ENCODE measurements around the gene ART5.
"Not testable (repeated sequence)": the region's sequence is repeated elsewhere in the genome, so short reads cannot be mapped to it uniquely, and the experiment has no call there.

Gene ART5

DNA sequence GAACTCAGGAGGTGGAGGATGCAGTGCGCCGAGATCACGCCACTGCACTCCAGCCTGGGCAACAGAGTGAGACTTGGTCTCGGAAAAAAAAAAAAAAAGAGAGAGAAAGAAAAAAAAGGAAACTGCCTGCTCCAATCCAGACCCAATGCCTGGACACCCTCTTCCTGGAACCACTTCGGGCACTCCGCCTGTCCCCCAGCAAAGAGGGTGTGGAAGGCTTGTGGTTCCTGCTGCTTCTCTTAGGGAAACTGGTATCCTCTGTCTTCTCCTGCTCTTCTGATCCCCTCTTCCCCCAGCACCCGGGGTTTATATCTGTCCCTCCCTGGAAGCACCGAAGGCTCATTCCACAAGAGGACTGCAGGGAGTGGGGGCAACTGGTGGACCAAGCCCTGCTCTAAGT is 16.5 kb upstream of the ART5 start:
- in situ Hi-C loops (cut with MboI; ENCODE audit: low sequenced_read_pairs), result no loop called here

DNA sequence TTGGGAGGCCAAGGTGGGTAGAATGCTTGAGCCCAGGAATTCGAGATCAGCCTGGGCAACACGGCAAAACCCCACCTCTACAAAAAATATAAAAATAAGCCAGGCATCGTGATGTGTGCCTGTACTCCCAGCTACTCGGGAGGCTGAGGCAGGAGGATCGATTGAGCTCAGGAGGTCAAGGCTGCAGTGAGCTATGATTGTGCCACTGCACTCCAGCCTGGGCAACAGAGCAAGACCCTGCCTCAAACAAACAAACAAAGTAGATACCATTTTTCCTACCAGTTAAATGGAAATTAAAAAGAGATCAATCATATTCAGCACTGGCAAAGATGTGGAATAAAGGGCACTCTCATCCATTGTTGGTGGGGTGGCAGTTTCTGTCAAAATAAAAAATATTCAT is 15.5 kb upstream of the ART5 start:
- in situ Hi-C loops (cut with MboI; ENCODE audit: low sequenced_read_pairs), result not testable (repeated sequence)

GRCh38 chr11:3655547-3655946 is 13.8 kb upstream of the ART5 start:
- in situ Hi-C loops (cut with MboI; ENCODE audit: low sequenced_read_pairs), result no loop called here

- in situ Hi-C loops (cut with MboI; ENCODE audit: low sequenced_read_pairs), result not testable (repeated sequence)
These were observed 10.7 kb upstream of the ART5 start for GRCh38 chr11:3652514-3652913.

DNA sequence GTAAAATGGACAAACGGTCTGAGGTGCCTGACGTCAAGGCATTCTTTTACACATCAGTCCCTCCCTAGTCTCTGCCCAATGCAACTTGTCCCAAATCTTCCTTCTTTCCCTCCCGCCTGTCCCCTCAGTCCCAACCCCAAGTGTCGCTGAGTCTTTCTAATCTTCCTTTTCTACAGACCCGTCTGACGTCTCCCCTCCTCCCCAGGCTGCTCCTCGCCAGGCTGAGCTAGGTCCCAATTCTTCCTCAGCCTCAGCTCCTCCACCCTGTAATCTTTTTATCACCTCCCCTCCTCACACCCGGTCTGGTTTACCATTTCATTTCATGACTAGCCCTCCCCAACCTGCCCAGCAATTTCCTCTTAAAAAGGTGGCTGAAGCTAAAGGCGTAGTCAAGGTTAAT is 7.6 kb upstream of the ART5 start:
- in situ Hi-C loops (cut with MboI; ENCODE audit: low sequenced_read_pairs), result not testable (repeated sequence)

- in situ Hi-C loops (cut with MboI; ENCODE audit: low sequenced_read_pairs), result not testable (repeated sequence)
These were observed 7.1 kb upstream of the ART5 start for GRCh38 chr11:3648843-3649242.

DNA sequence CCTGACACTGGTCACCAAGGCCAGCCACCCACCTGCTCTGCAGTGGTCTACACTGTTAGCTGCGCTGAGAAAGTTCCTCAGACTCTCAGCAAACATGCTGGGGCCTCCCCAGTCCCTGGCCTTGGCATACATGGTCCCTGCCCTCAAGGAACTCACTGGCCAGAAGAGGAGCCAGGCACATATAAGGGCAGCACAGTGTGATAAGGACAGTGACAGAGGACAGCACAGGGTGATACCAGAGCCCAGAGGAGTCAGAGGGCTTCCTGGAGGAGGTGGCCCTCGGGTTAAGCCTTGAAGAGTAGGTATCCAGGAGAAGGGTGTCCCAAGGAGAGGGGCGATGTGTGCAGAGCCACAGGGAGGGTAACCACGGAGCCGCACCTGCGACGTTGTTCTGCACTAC is 3.8 kb upstream of the ART5 start:
- in situ Hi-C loops (cut with MboI; ENCODE audit: low sequenced_read_pairs), result no loop called here

- in situ Hi-C loops (cut with MboI; ENCODE audit: low sequenced_read_pairs), result no loop called here
These were observed 3.0 kb upstream of the ART5 start, which contains the start of gene ART1 for GRCh38 chr11:3644817-3645235. Gene ART1, plus strand, starts transcription at chr11:3645128. Its CDS starts 14,086 bp downstream, at chr11:3659214.

DNA sequence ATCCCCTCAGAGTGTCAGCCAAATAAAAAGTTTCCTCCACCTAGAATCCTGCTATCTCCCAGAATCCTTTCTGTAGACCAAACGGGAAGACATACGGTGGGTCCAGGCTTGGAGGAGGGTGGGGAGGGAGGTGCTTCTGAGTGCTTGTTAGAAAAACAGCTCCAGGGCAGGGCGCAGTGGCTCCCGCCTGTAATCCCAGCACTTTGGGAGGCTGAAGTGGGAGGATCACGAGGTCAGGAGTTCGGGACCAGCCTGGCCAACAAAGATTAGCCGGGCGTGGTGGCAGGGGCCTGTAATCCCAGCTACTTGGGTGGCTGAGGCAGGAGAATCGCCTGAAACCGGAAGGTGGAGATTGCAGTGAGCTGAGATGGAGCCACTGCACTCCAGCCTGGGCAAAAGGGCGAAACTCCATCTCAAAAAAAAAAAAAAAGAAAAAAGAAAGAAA is 1.3 kb upstream of the ART5 start:
- in situ Hi-C loops (cut with MboI; ENCODE audit: low sequenced_read_pairs), result not testable (repeated sequence)

GRCh38 chr11:3642071-3642951 is 519 bp upstream of the ART5 start:
- in situ Hi-C loops (cut with MboI; ENCODE audit: low sequenced_read_pairs), result no loop called here

GRCh38 chr11:3641191-3641590 is 601 bp downstream of the ART5 start:
- in situ Hi-C loops (cut with MboI; ENCODE audit: low sequenced_read_pairs), result no loop called here

DNA sequence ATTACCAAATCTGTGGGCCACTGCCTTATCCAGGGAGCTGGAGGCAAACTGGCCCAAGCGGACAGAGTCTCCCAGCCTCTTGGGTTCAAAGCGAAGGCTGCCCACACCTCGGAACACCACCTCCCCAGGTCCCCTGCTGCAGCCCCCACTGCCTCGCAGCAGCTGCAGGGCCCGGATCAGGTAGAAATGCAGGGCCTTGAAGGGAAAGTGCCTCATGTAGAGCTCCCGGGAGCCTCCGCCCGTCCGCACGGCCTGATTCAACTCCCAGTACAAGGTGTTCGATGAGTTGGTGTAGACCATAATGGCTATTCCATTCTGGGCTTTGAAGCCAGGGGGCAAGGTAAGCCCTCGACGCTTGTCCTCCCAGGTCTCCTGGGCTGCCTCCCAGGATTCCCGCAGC is 2.0 kb downstream of the ART5 start:
- in situ Hi-C loops (cut with MboI; ENCODE audit: low sequenced_read_pairs), result no loop called here

DNA sequence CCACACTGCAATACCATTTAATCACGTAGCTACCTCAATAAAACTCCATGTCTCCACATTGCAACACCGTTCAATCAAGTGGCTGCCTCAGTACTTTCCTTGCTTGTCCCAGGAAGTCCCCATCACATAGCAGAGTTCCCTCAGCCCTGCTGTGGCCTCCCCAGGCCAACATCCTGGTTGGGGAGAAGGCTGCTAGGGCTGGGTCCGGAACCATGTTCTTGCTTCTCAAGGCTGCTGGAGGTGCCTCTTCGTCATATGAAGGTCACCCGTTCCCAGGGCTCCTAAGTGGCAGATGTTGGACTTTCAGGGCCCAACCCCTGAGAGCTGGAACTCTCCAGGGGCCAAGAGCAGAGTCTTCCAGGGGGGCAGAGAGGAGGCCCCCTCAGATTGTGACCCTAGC is 3.3 kb downstream of the ART5 start:
- in situ Hi-C loops (cut with MboI; ENCODE audit: low sequenced_read_pairs), result no loop called here

DNA sequence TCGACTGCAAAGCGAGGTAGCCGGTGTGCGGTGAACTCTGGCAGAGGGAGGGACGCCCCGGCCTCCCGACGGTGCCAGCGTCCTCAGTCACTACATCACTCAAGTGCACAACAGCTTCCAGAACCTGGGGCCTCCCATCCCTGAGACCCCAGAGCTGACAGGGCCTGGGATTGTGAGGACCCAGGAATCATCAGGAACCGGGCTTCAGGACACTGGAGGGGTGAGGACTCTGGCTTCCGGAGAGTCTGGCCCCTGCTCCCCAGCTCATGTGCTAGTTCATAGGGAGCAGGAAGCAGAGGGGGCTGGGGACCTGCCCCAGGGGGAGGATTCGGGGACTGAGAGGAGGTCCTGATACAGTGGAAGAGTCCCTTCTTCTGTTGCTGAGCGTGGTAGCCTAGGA is 4.6 kb downstream of the ART5 start:
- in situ Hi-C loops (cut with MboI; ENCODE audit: low sequenced_read_pairs), result no loop called here

DNA sequence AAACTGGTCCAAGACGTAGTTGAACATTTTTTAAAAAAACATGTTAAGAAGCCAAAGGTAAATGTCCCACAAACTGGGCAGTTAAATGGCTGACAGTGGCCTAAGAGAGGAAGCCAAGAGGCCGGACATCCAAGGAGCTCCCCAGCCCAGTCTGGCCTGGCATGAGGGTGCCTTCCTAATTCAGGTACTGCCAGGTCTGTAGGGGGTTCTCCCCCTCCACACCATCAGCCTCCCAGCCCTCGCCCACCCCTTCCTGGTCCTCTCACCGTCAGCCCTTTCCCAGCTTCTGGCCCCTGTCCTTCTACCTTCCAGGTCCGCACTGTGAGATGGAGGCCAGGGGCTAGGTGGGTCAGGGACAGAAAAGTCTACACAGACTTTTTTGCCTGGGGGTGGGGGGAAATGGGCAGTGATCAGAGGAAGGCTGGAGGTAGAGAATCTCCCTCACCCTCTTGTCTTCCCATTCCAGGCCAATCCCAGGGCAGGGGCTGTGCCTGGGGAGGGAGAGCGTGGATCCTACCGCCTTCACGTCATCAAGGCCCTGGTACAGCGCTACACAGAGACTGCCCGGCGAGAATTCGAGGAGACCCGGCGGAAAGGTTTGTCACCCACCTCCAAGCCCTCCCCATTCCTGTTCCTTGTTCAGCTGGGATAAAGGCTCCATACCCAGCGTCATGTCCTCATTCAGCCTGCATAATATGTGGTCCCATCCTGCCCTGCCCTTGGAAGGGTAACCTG is 6.0 kb downstream of the ART5 start:
- in situ Hi-C loops (cut with MboI; ENCODE audit: low sequenced_read_pairs), result no loop called here

GRCh38 chr11:3632070-3632660 is 9.6 kb downstream of the ART5 start:
- in situ Hi-C loops (cut with MboI; ENCODE audit: low sequenced_read_pairs), result no loop called here

DNA sequence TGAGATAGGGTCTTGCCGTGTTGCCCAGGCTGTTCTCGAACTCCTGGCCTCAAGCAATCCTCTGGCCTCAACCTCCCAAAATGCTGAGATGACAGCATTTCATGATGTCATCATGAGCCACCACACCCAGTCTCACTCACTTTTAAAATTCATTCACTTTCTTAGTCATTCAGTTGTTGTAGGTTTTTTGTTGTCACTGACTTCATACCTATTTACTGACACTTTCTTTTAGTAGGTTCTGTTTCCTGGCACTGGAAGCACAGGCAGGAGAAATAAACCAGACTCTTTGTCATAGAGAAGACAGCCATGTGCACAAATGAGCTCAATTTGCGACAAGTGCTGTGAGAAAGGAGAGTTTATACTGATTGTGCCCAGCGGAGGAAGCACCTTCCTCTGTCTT is 10.5 kb downstream of the ART5 start:
- in situ Hi-C loops (cut with MboI; ENCODE audit: low sequenced_read_pairs), result no loop called here

DNA sequence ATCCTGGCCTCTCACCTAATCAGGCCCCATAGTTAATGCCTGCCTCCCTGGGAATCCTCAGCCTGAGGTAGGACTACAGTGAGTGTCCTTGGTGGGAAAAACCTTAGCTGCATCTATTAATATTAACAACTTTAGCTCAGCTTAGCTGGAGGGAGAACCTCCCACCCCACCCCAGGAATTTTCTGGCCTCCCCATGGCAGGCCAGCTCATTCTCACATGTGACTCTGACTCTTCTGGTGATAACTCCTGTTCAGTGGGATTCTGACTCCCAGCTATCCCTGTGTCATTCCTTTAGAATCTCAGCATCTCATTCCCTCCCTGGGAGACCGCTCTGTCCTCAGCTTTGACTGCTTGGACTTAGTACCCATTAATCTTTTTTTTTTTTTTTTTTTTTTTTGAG is 14.5 kb downstream of the ART5 start:
- in situ Hi-C loops (cut with MboI; ENCODE audit: low sequenced_read_pairs), result no loop called here

GRCh38 chr11:3626250-3626960 is 15.4 kb downstream of the ART5 start:
- in situ Hi-C loops (cut with MboI; ENCODE audit: low sequenced_read_pairs), result no loop called here

GRCh38 chr11:3623767-3624458 is 17.9 kb downstream of the ART5 start:
- in situ Hi-C loops (cut with MboI; ENCODE audit: low sequenced_read_pairs), result no loop called here
